ENCODE results near the gene ARHGDIB.

- TF ChIP-seq, protein P1, sequence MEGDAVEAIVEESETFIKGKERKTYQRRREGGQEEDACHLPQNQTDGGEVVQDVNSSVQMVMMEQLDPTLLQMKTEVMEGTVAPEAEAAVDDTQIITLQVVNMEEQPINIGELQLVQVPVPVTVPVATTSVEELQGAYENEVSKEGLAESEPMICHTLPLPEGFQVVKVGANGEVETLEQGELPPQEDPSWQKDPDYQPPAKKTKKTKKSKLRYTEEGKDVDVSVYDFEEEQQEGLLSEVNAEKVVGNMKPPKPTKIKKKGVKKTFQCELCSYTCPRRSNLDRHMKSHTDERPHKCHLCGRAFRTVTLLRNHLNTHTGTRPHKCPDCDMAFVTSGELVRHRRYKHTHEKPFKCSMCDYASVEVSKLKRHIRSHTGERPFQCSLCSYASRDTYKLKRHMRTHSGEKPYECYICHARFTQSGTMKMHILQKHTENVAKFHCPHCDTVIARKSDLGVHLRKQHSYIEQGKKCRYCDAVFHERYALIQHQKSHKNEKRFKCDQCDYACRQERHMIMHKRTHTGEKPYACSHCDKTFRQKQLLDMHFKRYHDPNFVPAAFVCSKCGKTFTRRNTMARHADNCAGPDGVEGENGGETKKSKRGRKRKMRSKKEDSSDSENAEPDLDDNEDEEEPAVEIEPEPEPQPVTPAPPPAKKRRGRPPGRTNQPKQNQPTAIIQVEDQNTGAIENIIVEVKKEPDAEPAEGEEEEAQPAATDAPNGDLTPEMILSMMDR (IDR thresholded peaks at IDR 0.05): no peak
- no peak for TF ChIP-seq POLR2A (IDR thresholded peaks at IDR 0.05)
Measured at GRCh38 chr12:14972816-14973215, 11.4 kb upstream of the ARHGDIB start, which contains the start of gene PDE6H.

Measured in transverse colon (tissue), 3 donors.